GM23338 (cell line): ENCODE measurements around the gene SFMBT2. TPM values are rescaled to one million over a fixed set of nuclear protein-coding genes. Genes with fewer than 3 reads are reported as not detected.
A peak's percentile ranks its signal among the peaks of the same experiment; 100 is the strongest.

Experiments
- ATAC-seq: fragments of 200-7000 bp; cut with Tn5 transposase; 3 replicates; pipeline ENCODE4 v1.9.1; 2020
- DNase-seq: peaks from one replicate; pipeline ENCODE4 v3.0.0-alpha.2; 2015; ENCODE audit warnings: low spot score
- H2AFZ ChIP-seq: fragments of 200-600 bp; sonication (generic); 2 replicates; pipeline ENCODE4 v1.8.0; 2016; ENCODE audit warnings: antibody characterized with exemption, mild to moderate bottlenecking, moderate library complexity
- H3F3A ChIP-seq: fragments of 200-600 bp; sonication (generic); replicated peaks from 2 replicates; pipeline ENCODE4 v1.8.0; 2017; ENCODE audit warnings: antibody characterized with exemption, mixed run types, low read depth
- H3K27ac ChIP-seq: fragments of 200-600 bp; sonication (generic); 2 replicates; pipeline ENCODE4 v1.6.1; 2016; ENCODE audit warnings: low read depth
- H3K27me3 ChIP-seq: fragments of 200-600 bp; sonication (generic); 2 replicates; pipeline ENCODE4 v1.8.0; 2016; ENCODE audit warnings: mild to moderate bottlenecking, mixed run types, moderate library complexity; ENCODE audit not compliant: insufficient read depth
- H3K36me3 ChIP-seq: fragments of 200-600 bp; sonication (generic); 2 replicates; pipeline ENCODE4 v1.8.0; 2016; ENCODE audit warnings: mild to moderate bottlenecking; ENCODE audit not compliant: insufficient read depth
- H3K4me1 ChIP-seq: fragments of 200-600 bp; sonication (generic); 2 replicates; pipeline ENCODE4 v1.8.0; 2016; ENCODE audit warnings: mild to moderate bottlenecking, moderate library complexity; ENCODE audit not compliant: insufficient read depth
- H3K4me2 ChIP-seq: fragments of 200-600 bp; sonication (generic); 2 replicates; pipeline ENCODE4 v1.7.1; 2017; ENCODE audit warnings: mixed run types
- H3K4me3 ChIP-seq: fragments of 200-600 bp; sonication (generic); 2 replicates; pipeline ENCODE4 v1.6.1; 2016; ENCODE audit warnings: mixed run types
- H3K79me2 ChIP-seq: fragments of 200-600 bp; sonication (generic); replicated peaks from 2 replicates; pipeline ENCODE4 v1.8.0; 2017; ENCODE audit warnings: mild to moderate bottlenecking; ENCODE audit not compliant: insufficient read depth
- H3K9me2 ChIP-seq: fragments of 200-600 bp; sonication (generic); 2 replicates; pipeline ENCODE4 v1.8.0; 2017; ENCODE audit not compliant: insufficient read depth
- H4K20me1 ChIP-seq: fragments of 200-600 bp; sonication (generic); replicated peaks from 2 replicates; pipeline ENCODE4 v1.8.0; 2017; ENCODE audit warnings: mild to moderate bottlenecking; ENCODE audit not compliant: insufficient read depth
- H3K27ac Mint-ChIP-seq: 2 replicates; pipeline ENCODE4 v1.8.0; 2020; ENCODE audit warnings: inconsistent platforms, mild to moderate bottlenecking, moderate library complexity, mixed read lengths
- H3K27me3 Mint-ChIP-seq: 3 replicates; pipeline ENCODE4 v1.8.0; 2022; ENCODE audit warnings: low read depth, mild to moderate bottlenecking, moderate library complexity, mixed read lengths, inconsistent platforms; ENCODE audit not compliant: insufficient read depth, poor library complexity
- H3K36me3 Mint-ChIP-seq: 3 replicates; pipeline ENCODE4 v1.8.0; 2021; ENCODE audit warnings: low read depth, mild to moderate bottlenecking, inconsistent platforms, moderate library complexity, mixed read lengths
- H3K4me1 Mint-ChIP-seq: 3 replicates; pipeline ENCODE4 v1.8.0; 2020; ENCODE audit warnings: mild to moderate bottlenecking, inconsistent platforms, mixed read lengths
- H3K4me3 Mint-ChIP-seq: 3 replicates; pipeline ENCODE4 v1.8.0; 2021; ENCODE audit warnings: moderate library complexity, mild to moderate bottlenecking, inconsistent platforms, mixed read lengths
- H3K9me3 Mint-ChIP-seq: 3 replicates; pipeline ENCODE4 v1.8.0; 2020; ENCODE audit warnings: moderate library complexity, mild to moderate bottlenecking, inconsistent platforms, mixed read lengths
- CREB1 ChIP-seq: fragments of 250-450 bp; sonication (Bioruptor Pico); IDR thresholded peaks from 2 replicates; pipeline ENCODE4 v1.5.0; 2020; ENCODE audit warnings: low read depth, mild to moderate bottlenecking, moderate library complexity
- CTCF ChIP-seq, 2 experiments: fragments of 200-600 bp in 1 of 2; sonication (generic) in 1 of 2; conservative IDR thresholded peaks; 2 replicates each; pipeline versions ENCODE4 v1.5.1 to v1.6.1; 2016 to 2017; ENCODE audit warnings: antibody characterized with exemption in 2 of 2, low read depth in 2 of 2, mild to moderate bottlenecking in 2 of 2, moderate library complexity in 1 of 2
- EZH2 ChIP-seq: fragments of 200-600 bp; sonication (generic); IDR thresholded peaks from one replicate; pipeline ENCODE4 v1.8.0; 2017; ENCODE audit warnings: antibody characterized with exemption, mild to moderate bottlenecking, low read depth; ENCODE audit not compliant: unreplicated experiment
- EZH2phosphoT487 ChIP-seq: fragments of 200-600 bp; sonication (generic); IDR thresholded peaks from one replicate; pipeline ENCODE4 v1.8.1; 2018; ENCODE audit warnings: antibody characterized with exemption; ENCODE audit not compliant: unreplicated experiment
- JUNB ChIP-seq: IDR thresholded peaks from one replicate; pipeline ENCODE4 v1.6.1; 2016; ENCODE audit warnings: antibody characterized with exemption; ENCODE audit not compliant: unreplicated experiment
- NANOG ChIP-seq: IDR thresholded peaks from 2 replicates; pipeline ENCODE4 v1.6.1; 2016; ENCODE audit warnings: antibody characterized with exemption, borderline replicate concordance
- POLR2AphosphoS5 ChIP-seq: IDR thresholded peaks from 2 replicates; pipeline ENCODE4 v1.6.1; 2016; ENCODE audit warnings: antibody characterized with exemption, low read depth
- STAT1 ChIP-seq: IDR thresholded peaks from one replicate; pipeline ENCODE4 v1.6.1; 2016; ENCODE audit warnings: antibody characterized with exemption; ENCODE audit not compliant: unreplicated experiment
- ZNF331 ChIP-seq: fragments of 250-450 bp; sonication (Bioruptor Pico); IDR thresholded peaks from 2 replicates; pipeline ENCODE4 v1.5.0; 2020; ENCODE audit warnings: low read depth, mild to moderate bottlenecking, moderate library complexity
- polyA plus RNA-seq: library from polyadenylated mRNA; unstranded; fragments of >200 nt; fragmentation: Nextera tagmentation; extraction: Ambion mirVana; gene quantifications from 2 replicates; pipeline ENCODE4 v1.2.1, GENCODE V29; 2016
- total RNA-seq: library from RNA; depleted of rRNA; stranded (reverse); fragments of >200 nt; shearing (Covaris generic); gene quantifications from 2 replicates; pipeline ENCODE4 v1.2.3, GENCODE V29; 2014
- TF ChIP-seq, protein P1 (sequence below): IDR thresholded peaks from one replicate; pipeline ENCODE4 v1.6.1; 2018; ENCODE audit warnings: antibody characterized with exemption; ENCODE audit not compliant: unreplicated experiment

Gene SFMBT2
- total and polyA plus RNA-seq, 2 experiments from 2014 or later: 2.7 to 6.7 TPM

DNA sequence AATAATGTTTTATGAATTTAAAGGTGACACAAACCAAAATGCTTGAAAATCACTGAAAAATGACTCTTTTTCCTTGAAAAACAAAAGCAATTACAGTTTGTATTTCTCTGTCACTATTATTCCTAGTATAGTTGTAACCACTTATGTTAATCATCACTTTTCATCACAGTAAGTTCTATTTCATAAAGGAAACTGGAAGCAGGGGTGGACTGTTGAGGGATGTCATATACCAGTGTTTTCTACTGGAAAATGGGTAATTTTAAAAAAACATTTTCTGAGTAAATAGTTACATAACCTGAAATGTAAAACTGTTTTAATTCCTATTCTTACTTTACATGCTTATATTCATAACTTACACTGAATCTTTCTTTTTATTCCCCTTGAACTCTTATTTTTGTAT is 32.2 kb upstream of the SFMBT2 start:
- TF ChIP-seq CREB1 (CRISPR knock-in tag) (no peak), STAT1 (no peak)
- TF ChIP-seq, protein P1, sequence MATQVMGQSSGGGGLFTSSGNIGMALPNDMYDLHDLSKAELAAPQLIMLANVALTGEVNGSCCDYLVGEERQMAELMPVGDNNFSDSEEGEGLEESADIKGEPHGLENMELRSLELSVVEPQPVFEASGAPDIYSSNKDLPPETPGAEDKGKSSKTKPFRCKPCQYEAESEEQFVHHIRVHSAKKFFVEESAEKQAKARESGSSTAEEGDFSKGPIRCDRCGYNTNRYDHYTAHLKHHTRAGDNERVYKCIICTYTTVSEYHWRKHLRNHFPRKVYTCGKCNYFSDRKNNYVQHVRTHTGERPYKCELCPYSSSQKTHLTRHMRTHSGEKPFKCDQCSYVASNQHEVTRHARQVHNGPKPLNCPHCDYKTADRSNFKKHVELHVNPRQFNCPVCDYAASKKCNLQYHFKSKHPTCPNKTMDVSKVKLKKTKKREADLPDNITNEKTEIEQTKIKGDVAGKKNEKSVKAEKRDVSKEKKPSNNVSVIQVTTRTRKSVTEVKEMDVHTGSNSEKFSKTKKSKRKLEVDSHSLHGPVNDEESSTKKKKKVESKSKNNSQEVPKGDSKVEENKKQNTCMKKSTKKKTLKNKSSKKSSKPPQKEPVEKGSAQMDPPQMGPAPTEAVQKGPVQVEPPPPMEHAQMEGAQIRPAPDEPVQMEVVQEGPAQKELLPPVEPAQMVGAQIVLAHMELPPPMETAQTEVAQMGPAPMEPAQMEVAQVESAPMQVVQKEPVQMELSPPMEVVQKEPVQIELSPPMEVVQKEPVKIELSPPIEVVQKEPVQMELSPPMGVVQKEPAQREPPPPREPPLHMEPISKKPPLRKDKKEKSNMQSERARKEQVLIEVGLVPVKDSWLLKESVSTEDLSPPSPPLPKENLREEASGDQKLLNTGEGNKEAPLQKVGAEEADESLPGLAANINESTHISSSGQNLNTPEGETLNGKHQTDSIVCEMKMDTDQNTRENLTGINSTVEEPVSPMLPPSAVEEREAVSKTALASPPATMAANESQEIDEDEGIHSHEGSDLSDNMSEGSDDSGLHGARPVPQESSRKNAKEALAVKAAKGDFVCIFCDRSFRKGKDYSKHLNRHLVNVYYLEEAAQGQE: no peak
- H3K27ac Mint-ChIP-seq: no peak overlapping the region
- no peak for ATAC-seq

DNA sequence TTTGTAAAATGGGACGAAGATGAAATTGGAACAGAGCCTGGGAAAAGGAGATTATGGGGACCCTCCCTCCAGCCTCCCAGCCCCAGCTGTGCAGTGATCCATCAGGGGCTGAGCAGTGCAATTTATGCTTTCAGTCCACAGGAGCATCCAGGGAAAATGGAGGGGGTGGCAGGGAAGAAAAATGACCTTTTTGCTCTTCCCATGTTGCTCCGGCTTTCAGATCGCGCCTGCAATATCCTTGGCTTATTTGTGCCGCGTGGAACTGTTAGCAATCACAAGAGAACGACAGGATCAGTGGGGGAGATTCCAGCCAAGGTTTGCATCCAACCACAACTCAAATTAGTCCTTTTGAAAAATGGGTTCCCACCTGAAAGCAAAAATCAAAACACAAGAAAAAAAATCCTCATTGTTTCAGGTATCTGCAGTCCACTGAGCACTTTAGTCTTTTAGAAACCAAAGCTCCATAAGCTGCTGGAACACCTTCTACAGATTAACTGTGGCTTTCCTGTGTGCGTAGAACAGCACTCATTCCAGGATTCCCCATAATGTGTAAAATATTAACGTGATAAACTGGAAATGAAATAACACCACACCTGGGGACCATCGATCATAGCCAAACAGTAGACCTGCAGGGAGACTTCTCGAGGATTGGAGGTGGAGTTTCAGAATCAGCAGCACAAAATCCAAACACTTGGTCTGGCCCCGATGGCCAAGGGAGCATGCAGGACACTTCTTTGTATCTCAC is 30.7 kb upstream of the SFMBT2 start:
- ATAC-seq (no peak), DNase-seq (no peak)
- no peaks in the 10 kb centered on the region for H4K20me1 ChIP-seq

More for the DNA sequence above, 32.2 kb upstream of the SFMBT2 start:
- Histone ChIP-seq H3K27ac (no peak overlapping the region), H3K27me3 (no peaks in the 10 kb centered on the region), H3F3A (no peaks in the 10 kb centered on the region), H3K36me3 (0 out of 2 replicates have a peak, but pooled peaks cover under 1% of the 10 kb centered on the region), H3K9me2 (no peaks in the 10 kb centered on the region), H4K20me1 (no peaks in the 10 kb centered on the region), H3K4me3 (no peak overlapping the region), H3K4me1 (peaks cover 7% of the 10 kb centered on the region), H2AFZ (no peak overlapping the region), H3K79me2 (no peaks in the 10 kb centered on the region), H3K4me2 (no peak overlapping the region)
- Mint-ChIP-seq H3K27me3 (peaks cover 4% of the 10 kb centered on the region), H3K9me3 (peaks cover 5% of the 10 kb centered on the region; the same call in 2 of the 3 replicates), H3K36me3 (peaks cover 4% of the 10 kb centered on the region; the same call in 2 of the 3 replicates), H3K4me3 (no peak overlapping the region), H3K4me1 (peaks cover 13% of the 10 kb centered on the region; the same call in 2 of the 3 replicates)
- DNase-seq: no peak

More for the DNA sequence above, 30.7 kb upstream of the SFMBT2 start:
- no peak overlapping the region for H3K4me3 Mint-ChIP-seq
- peaks cover 4% of the 10 kb centered on the region for H3K27me3 Mint-ChIP-seq
- H3K79me2 ChIP-seq: no peaks in the 10 kb centered on the region
- no peaks in the 10 kb centered on the region for H3F3A ChIP-seq
- no peak overlapping the region for H3K4me2 ChIP-seq
- no peak overlapping the region for H3K4me3 ChIP-seq
- no peaks in the 10 kb centered on the region for H3K27me3 ChIP-seq
- H3K4me1 Mint-ChIP-seq: peaks cover 9% of the 10 kb centered on the region; the same call in 2 of the 3 replicates
- no peaks in the 10 kb centered on the region for H3K36me3 Mint-ChIP-seq
- H3K9me2 ChIP-seq: no peaks in the 10 kb centered on the region
- no peak for TF ChIP-seq EZH2
- no peak for TF ChIP-seq ZNF331 (CRISPR knock-in tag)
- TF ChIP-seq EZH2phosphoT487: no peak
- no peak for TF ChIP-seq CTCF (conservative IDR thresholded peaks at IDR 0.05; ENCODE audit: low read depth in 2 of 2)
- no peak for TF ChIP-seq POLR2AphosphoS5
- TF ChIP-seq JUNB: no peak
- TF ChIP-seq NANOG: no peak
- no peak for TF ChIP-seq STAT1
- TF ChIP-seq CREB1 (CRISPR knock-in tag): no peak
- TF ChIP-seq, protein P1: no peak
- H3K27ac Mint-ChIP-seq: no peak overlapping the region
- peaks cover 2% of the 10 kb centered on the region; the same call in 1 of the 2 replicates for H3K4me1 ChIP-seq
- H2AFZ ChIP-seq: peak overlapping the region; percentile 86
- no peaks in the 10 kb centered on the region for H3K36me3 ChIP-seq
- no peaks in the 10 kb centered on the region for H3K9me3 Mint-ChIP-seq
- H3K27ac ChIP-seq: no peak overlapping the region
